OCI-LY3 (cell line): ENCODE measurements around the gene VPS72.

Experiments used
- EZH2phosphoT487 ChIP-seq: fragments of 200-600 bp; shearing (Covaris generic); IDR thresholded peaks from 2 replicates; pipeline ENCODE4 v1.6.1; 2018; ENCODE audit warnings: antibody characterized with exemption, mixed run types, low read depth
- TF ChIP-seq, protein P1 (sequence below): fragments of 200-600, 300-600 bp; sonication (generic); IDR thresholded peaks from 2 replicates; pipeline ENCODE4 v1.5.1; 2014; ENCODE audit warnings: antibody characterized with exemption, low read length, low read depth

DNA sequence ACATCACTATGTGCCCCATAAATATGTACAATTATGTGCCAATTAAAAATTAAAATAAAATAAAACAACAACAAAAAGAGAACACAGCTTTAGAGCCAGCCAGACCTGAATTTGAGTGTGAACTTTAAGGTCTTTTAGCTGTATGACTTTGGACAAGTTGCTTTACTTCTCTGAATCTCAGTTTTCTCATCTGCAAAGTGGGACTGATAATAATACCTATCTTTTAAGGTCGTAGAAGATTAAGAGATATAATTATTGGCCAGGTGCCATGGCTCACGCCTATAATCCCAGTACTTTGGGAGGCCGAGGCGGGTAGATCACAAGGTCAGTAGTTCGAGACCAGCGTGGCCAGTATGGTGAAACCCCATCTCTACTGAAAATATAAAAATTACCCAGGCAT, 3.3 kb upstream of the VPS72 start:
- TF ChIP-seq EZH2phosphoT487: no peak
- TF ChIP-seq, protein P1, sequence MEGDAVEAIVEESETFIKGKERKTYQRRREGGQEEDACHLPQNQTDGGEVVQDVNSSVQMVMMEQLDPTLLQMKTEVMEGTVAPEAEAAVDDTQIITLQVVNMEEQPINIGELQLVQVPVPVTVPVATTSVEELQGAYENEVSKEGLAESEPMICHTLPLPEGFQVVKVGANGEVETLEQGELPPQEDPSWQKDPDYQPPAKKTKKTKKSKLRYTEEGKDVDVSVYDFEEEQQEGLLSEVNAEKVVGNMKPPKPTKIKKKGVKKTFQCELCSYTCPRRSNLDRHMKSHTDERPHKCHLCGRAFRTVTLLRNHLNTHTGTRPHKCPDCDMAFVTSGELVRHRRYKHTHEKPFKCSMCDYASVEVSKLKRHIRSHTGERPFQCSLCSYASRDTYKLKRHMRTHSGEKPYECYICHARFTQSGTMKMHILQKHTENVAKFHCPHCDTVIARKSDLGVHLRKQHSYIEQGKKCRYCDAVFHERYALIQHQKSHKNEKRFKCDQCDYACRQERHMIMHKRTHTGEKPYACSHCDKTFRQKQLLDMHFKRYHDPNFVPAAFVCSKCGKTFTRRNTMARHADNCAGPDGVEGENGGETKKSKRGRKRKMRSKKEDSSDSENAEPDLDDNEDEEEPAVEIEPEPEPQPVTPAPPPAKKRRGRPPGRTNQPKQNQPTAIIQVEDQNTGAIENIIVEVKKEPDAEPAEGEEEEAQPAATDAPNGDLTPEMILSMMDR: no peak
